Measurements from ENCODE around the gene GRK5.

GRCh38 chr10:119237722-119238436, 30.5 kb downstream of the GRK5 start:
- TF ChIP-seq CTCF (IDR thresholded peaks at IDR 0.05) (no peak), POLR2A (IDR thresholded peaks at IDR 0.05) (no peak)

Data from thyroid gland (tissue), 4 donors.